ENCODE results near the gene AKTIP.

DNA sequence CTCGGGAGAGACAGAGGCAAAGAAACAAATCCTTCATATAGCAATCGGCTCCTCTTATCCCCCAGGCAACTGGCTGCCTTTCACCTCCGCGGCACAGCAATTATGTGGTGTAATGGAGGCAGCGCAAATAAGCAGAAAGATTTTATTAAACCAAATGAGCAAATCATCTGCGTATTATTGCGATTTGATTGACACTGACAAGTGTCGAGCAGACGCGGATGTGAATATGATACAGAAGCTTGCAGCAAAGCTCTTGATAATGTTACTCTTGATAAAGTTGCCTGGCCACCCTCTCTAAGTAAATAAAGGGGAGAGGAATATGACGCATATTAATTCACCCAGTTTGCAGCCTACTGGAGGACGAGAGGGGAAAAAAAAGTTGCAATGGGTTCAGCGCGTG lies 26.5 kb upstream of the AKTIP start:
- TF ChIP-seq, protein P1, sequence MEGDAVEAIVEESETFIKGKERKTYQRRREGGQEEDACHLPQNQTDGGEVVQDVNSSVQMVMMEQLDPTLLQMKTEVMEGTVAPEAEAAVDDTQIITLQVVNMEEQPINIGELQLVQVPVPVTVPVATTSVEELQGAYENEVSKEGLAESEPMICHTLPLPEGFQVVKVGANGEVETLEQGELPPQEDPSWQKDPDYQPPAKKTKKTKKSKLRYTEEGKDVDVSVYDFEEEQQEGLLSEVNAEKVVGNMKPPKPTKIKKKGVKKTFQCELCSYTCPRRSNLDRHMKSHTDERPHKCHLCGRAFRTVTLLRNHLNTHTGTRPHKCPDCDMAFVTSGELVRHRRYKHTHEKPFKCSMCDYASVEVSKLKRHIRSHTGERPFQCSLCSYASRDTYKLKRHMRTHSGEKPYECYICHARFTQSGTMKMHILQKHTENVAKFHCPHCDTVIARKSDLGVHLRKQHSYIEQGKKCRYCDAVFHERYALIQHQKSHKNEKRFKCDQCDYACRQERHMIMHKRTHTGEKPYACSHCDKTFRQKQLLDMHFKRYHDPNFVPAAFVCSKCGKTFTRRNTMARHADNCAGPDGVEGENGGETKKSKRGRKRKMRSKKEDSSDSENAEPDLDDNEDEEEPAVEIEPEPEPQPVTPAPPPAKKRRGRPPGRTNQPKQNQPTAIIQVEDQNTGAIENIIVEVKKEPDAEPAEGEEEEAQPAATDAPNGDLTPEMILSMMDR (IDR thresholded peaks at IDR 0.05), result no peak
- TF ChIP-seq POLR2A (IDR thresholded peaks at IDR 0.05), result no peak
